ACHN (cell line): ENCODE measurements around the gene ADAMTSL5.

Source experiments
- DNase-seq: peaks from one replicate; pipeline ENCODE4 v3.0.0-alpha.2; 2015
- in situ Hi-C: cut with HindIII; loops from 2 replicates; pipeline ENCODE4 v1.10.0; 2017; ENCODE audit warnings: low sequenced_read_pairs, low pct_ligation_motif_present, low pct_unique_long_range_greater_than_20kb

The ADAMTSL5 gene

GRCh38 chr19:1518471-1518870 lies 5.7 kb upstream of the ADAMTSL5 start:
- in situ Hi-C loops, result no loop called here
- DNase-seq, result no peak

- in situ Hi-C loops, result no loop called here
Observed at GRCh38 chr19:1516395-1516753, 3.6 kb upstream of the ADAMTSL5 start.

GRCh38 chr19:1514986-1515721 lies 2.3 kb upstream of the ADAMTSL5 start:
- no peak for DNase-seq
- in situ Hi-C loops, result no loop called here

More at GRCh38 chr19:1516395-1516753, 3.6 kb upstream of the ADAMTSL5 start:
- no peak for DNase-seq

DNA sequence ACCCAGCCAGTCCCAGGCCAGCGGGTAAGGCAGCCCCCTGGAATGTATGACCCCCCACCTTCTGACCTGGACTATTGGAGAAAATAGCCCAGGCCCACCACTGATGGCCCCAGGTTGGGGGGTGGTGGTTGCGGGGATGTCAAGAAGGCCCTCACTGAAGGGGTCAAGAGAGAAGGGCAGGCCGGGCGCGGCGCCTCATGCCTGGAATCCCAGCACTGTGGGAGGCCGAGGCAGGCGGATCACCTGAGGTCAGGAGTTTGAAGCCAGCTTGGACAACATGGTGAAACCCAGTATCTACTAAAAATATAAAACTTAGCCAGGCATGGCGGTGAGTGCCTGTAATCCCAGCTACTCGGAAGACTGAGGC lies 1.5 kb upstream of the ADAMTSL5 start:
- in situ Hi-C loops, result no loop called here
- DNase-seq, result no peak

GRCh38 chr19:1513499-1514294 lies 878 bp upstream of the ADAMTSL5 start:
- in situ Hi-C loops, result no loop called here
- peak; percentile 64 for DNase-seq

DNA sequence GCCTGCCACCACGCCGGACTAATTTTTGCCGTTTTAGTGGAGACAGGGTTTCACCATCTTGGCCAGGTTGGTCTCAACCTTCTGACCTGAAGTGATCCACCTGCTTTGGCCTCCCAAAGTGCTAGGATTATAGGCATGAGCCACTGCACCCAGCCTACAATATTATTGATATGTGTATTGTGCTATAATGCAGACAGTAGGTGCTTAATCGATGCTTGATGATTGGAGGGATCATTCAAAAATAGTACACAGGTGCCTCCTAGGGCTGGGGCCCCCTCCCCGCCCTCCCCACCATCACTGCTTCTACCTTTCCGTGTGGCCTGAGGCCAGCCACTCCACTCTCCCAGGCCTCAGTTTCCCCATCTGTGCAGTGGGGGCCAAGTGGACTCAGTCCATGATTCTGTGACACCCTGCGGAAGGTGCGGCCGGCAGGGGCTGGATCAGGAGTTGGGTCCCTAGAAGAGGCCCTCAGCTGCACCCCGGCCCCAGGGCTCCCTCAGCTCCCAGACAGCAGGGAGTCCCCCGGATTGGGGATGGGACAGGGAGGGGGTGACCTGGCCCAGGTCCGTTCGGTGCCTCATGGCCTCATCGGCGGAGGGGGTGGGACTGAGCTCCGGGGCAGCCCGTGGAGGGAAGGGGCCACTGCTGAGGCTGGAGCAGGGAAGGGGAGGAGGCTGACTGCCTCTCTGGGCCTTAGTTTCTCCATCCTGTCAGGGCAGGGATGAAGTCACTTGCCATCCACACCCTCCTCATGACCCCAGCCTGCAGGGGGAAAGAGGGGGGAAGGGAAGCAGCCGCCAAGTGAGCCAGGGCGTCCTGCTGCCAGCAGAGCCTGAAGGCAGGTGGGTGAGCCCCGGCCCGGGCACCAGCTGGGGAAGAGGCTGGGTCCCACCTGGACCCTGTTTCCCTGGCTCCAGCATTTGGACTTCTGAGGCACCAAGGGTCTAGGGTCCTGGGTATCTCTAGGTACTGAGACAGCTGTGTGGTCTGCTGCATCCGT lies 1.2 kb downstream of the ADAMTSL5 start:
- no peak for DNase-seq
- in situ Hi-C loops, result no loop called here

GRCh38 chr19:1510807-1511206 lies 2.0 kb downstream of the ADAMTSL5 start:
- in situ Hi-C loops, result no loop called here
- DNase-seq, result no peak

GRCh38 chr19:1510442-1510806 lies 2.4 kb downstream of the ADAMTSL5 start:
- no peak for DNase-seq
- in situ Hi-C loops, result no loop called here

- in situ Hi-C loops, result no loop called here
Observed at GRCh38 chr19:1509602-1510441, 3.0 kb downstream of the ADAMTSL5 start.

DNA sequence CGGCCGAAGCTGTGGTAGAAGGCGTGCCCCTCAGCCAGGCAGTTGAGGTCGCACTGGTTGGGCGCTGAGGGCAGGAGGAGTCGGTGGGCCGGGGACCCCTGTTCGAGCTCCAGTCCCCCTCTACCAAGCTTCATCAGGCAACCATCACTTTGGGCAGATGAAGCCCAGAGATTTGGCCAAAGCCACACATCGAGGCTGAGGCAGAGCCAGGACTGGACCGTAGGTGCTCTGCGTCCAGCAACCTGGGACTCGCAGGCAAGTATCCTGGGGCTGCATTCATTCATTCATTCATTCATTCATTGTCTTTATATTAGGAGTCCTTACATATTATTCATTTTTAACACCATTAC lies 4.3 kb downstream of the ADAMTSL5 start:
- no peak for DNase-seq
- in situ Hi-C loops, result no loop called here

More at GRCh38 chr19:1509602-1510441, 3.0 kb downstream of the ADAMTSL5 start:
- no peak for DNase-seq

- DNase-seq, result peak; percentile 89
- in situ Hi-C loops, result no loop called here
Observed at GRCh38 chr19:1507763-1508506, 4.9 kb downstream of the ADAMTSL5 start.

DNA sequence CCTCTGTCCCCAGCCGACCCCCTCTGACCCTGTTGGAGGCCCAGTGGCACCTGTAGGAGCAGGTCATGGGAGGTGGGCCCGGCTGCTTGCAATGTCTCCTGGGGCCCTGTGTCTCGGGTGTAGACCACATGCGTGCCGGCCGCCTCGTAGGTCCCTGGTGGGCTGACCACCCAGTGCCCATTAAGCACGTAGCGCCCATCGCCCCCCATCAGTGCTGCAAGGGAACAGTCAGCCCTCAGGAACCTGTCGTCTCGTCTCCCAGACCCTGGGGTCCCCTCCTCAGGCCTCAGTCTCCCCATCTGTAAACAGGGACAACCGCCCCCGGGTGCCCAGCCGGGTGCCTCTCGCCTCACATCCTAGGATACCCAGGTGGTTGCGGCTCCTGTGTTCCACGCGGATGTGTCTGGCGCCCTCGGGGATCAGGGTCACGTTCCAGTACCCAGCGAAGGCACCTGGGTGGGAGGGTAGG lies 5.6 kb downstream of the ADAMTSL5 start:
- in situ Hi-C loops, result no loop called here
- no peak for DNase-seq

GRCh38 chr19:1505991-1506881 lies 6.6 kb downstream of the ADAMTSL5 start:
- no peak for DNase-seq
- in situ Hi-C loops, result no loop called here

GRCh38 chr19:1505012-1505411 lies 7.8 kb downstream of the ADAMTSL5 start:
- in situ Hi-C loops, result no loop called here
- no peak for DNase-seq

- DNase-seq, result no peak
- in situ Hi-C loops, result no loop called here
Observed at GRCh38 chr19:1503925-1504773, 8.7 kb downstream of the ADAMTSL5 start.
